GM12878 (cell line): ENCODE results near the gene UNC13A. TPM values are rescaled to one million over a fixed set of nuclear protein-coding genes. Genes with fewer than 3 reads are reported as not detected.

Source experiments
- ATAC-seq: fragments of 200-7000 bp; cut with Tn5 transposase; 3 replicates; pipeline ENCODE4 v1.9.1; 2020; ENCODE audit warnings: mild to moderate bottlenecking, moderate library complexity
- BruUV-seq: library from RNA; stranded (reverse); fragments of 400-500 nt; replicated peaks from 2 replicates; lab custom pipeline; 2021; lab: Mats Ljungman, UMichigan
- CTCF ChIA-PET: fragments of 300-600 bp; sonication (Branson Sonifier 250); formaldehyde crosslinking; extraction: SDS; loops from one replicate; lab custom pipeline; 2021; ENCODE audit warnings: inconsistent platforms; lab: Yijun Ruan, JAX
- POLR2A ChIA-PET: fragments of 350-600 bp; formaldehyde crosslinking; extraction: SDS; loops from one replicate; lab custom pipeline; 2021; ENCODE audit warnings: inconsistent platforms; lab: Charles Lee
- RAD21 ChIA-PET: fragments of 300-600 bp; sonication (Branson Sonifier 250); formaldehyde crosslinking; loops from one replicate; lab custom pipeline; 2023; ENCODE audit warnings: antibody characterized with exemption; ENCODE audit not compliant: unreplicated experiment; lab: Charles Lee
- SMC1A ChIA-PET: fragments of 300-600 bp; sonication (Branson Sonifier 250); formaldehyde crosslinking; loops from one replicate; lab custom pipeline; 2023; ENCODE audit not compliant: unreplicated experiment, uncharacterized antibody; lab: Charles Lee
- DNase-seq: peaks from one replicate; pipeline ENCODE4 v3.0.0-alpha.2; 2011; ENCODE audit warnings: low read depth, low spot score
- FAIRE-seq: peaks from 3 replicates; lab custom pipeline; 2011; peaks lifted over from hg19 to GRCh38; lab: Jason Lieb, UNC
- H2AFZ ChIP-seq: 2 replicates; pipeline ENCODE4 v1.6.0; 2011; ENCODE audit warnings: low read depth, low read length, control low read depth; ENCODE audit not compliant: control insufficient read depth
- H3K27ac ChIP-seq: 2 replicates; pipeline ENCODE4 v1.5.1; 2011; ENCODE audit warnings: control low read depth; ENCODE audit not compliant: control insufficient read depth, insufficient read depth
- H3K27me3 ChIP-seq, 2 experiments: replicated peaks in 1 of 2; 2 replicates each; pipeline versions ENCODE4 v1.6.0 to v1.6.1; 2011; ENCODE audit warnings: low read length in 1 of 2; ENCODE audit not compliant: control insufficient read depth in 2 of 2, insufficient read depth in 2 of 2
- H3K36me3 ChIP-seq, 2 experiments: 2 replicates each; pipeline ENCODE4 v1.5.1; 2011; ENCODE audit warnings: low read length in 1 of 2; ENCODE audit not compliant: control insufficient read depth in 2 of 2, insufficient read depth in 2 of 2
- H3K4me1 ChIP-seq: 2 replicates; pipeline ENCODE4 v1.6.1; 2011; ENCODE audit warnings: mild to moderate bottlenecking, low read length, moderate library complexity, mixed read lengths; ENCODE audit not compliant: control insufficient read depth, insufficient read depth
- H3K4me2 ChIP-seq: 2 replicates; pipeline ENCODE4 v1.6.0; 2011; ENCODE audit warnings: control low read depth; ENCODE audit not compliant: control insufficient read depth, insufficient read depth
- H3K4me3 ChIP-seq: fragments of 200-600 bp; sonication (generic); 2 replicates; pipeline ENCODE4 v1.5.1; 2016
- H3K79me2 ChIP-seq: 2 replicates; pipeline ENCODE4 v1.6.0; 2011; ENCODE audit warnings: low read length; ENCODE audit not compliant: control insufficient read depth, insufficient read depth
- H3K9ac ChIP-seq: 2 replicates; pipeline ENCODE4 v1.8.0; 2011; ENCODE audit warnings: low read length, control low read depth, mixed read lengths; ENCODE audit not compliant: control insufficient read depth, insufficient read depth
- H3K9me3 ChIP-seq: replicated peaks from 3 replicates; pipeline ENCODE4 v1.5.1; 2011; ENCODE audit warnings: mild to moderate bottlenecking, low read length; ENCODE audit not compliant: control insufficient read depth, insufficient read depth
- H4K20me1 ChIP-seq: 2 replicates; pipeline ENCODE4 v1.6.0; 2011; ENCODE audit not compliant: control insufficient read depth, insufficient read depth
- CBX5 ChIP-seq: sonication (generic); IDR thresholded peaks from 2 replicates; pipeline ENCODE4 v1.6.1; 2016; ENCODE audit warnings: low read depth, moderate library complexity, mild to moderate bottlenecking, inconsistent platforms
- CREB1 ChIP-seq: IDR thresholded peaks from 2 replicates; pipeline ENCODE4 v1.6.1; 2012; ENCODE audit warnings: low read depth, mild to moderate bottlenecking, inconsistent platforms
- FOS ChIP-seq: IDR thresholded peaks from 3 replicates; pipeline ENCODE4 v1.6.1; 2011; ENCODE audit warnings: borderline replicate concordance; ENCODE audit not compliant: insufficient read length; ENCODE audit errors: extremely low read depth
- FOXK2 ChIP-seq: fragments of 450-650 bp; IDR thresholded peaks from 2 replicates; pipeline ENCODE4 v1.6.1; 2017; ENCODE audit warnings: mild to moderate bottlenecking, moderate library complexity
- GABPA ChIP-seq: IDR thresholded peaks from 2 replicates; pipeline ENCODE4 v1.6.1; 2014; ENCODE audit warnings: antibody characterized with exemption, low read depth, mild to moderate bottlenecking, inconsistent platforms
- HDAC6 ChIP-seq: fragments of 200-600 bp; sonication (generic); IDR thresholded peaks from one replicate; pipeline ENCODE4 v1.8.0; 2017; ENCODE audit warnings: antibody characterized with exemption; ENCODE audit not compliant: unreplicated experiment
- KAT2A ChIP-seq: conservative IDR thresholded peaks from 2 replicates; pipeline ENCODE4 v1.6.1; 2011; ENCODE audit warnings: low read depth, low read length; ENCODE audit not compliant: control insufficient read depth
- MTA2 ChIP-seq: fragments of 450-650 bp; IDR thresholded peaks from 2 replicates; pipeline ENCODE4 v1.6.1; 2016; ENCODE audit warnings: low read depth, mild to moderate bottlenecking, moderate library complexity
- NBN ChIP-seq: fragments of 450-650 bp; IDR thresholded peaks from 2 replicates; pipeline ENCODE4 v1.6.1; 2016
- NFYB ChIP-seq: IDR thresholded peaks from 2 replicates; pipeline ENCODE4 v1.6.1; 2011; ENCODE audit warnings: low read depth, mild to moderate bottlenecking, low read length, improper control_type of control experiment, moderate library complexity; ENCODE audit not compliant: insufficient read depth
- NRF1 ChIP-seq: conservative IDR thresholded peaks from 2 replicates; pipeline ENCODE4 v1.6.1; 2011; ENCODE audit warnings: mild to moderate bottlenecking, low read depth, low read length, improper control_type of control experiment
- PAX5 ChIP-seq: IDR thresholded peaks from 2 replicates; pipeline ENCODE4 v1.6.1; 2011; ENCODE audit warnings: low read depth, low read length, borderline replicate concordance
- WGBS: methylation state at CpG from one replicate; pipeline ENCODE4 v1.1.6; 2016; ENCODE audit warnings: low lambda C conversion rate; ENCODE audit not compliant: insufficient replicate concordance, insufficient coverage; ENCODE audit errors: missing lambda C conversion rate; 5-methylcytosine and 5-hydroxymethylcytosine counted together
- in situ Hi-C: fragments of 300-500 bp; cut with MboI; formaldehyde crosslinking; loops from 9 replicates; pipeline ENCODE4 v1.14.3; 2018; ENCODE audit warnings: mixed read lengths
- intact Hi-C: fragments of 100-400 bp; cut with micrococcal nuclease; formaldehyde crosslinking; loops from one replicate; pipeline ENCODE4 v1.14.2; 2022; ENCODE audit not compliant: unreplicated experiment
- polyA plus RNA-seq, 11 experiments: library from polyadenylated mRNA; depleted of rRNA in 4 of 11; unstranded in 6 of 11; stranded (reverse) in 5 of 11; fragments of >200 nt; fragmentation: Nextera tagmentation in 4 of 11; fragmentation: Illumina TruSeq in 1 of 11; extraction: Ambion mirVana in 4 of 11; extraction: Trizol in 1 of 11; gene quantifications; 1 replicate in 1 of 11; 2 replicates in 10 of 11; pipeline versions ENCODE4 v1.2.1 to v1.2.3, GENCODE V29; 2011 to 2016; ENCODE audit warnings: inconsistent platforms in 2 of 11, missing spikeins in 2 of 11, low read depth in 1 of 11
- total RNA-seq, 4 experiments: library from RNA; depleted of rRNA in 3 of 4; stranded (reverse); fragments of >200 nt in 3 of 4; fragmentation: Illumina TruSeq in 1 of 4; extraction: Trizol in 1 of 4; gene quantifications; 2 replicates each; pipeline versions ENCODE4 v1.2.1 to v1.2.3, GENCODE V29; 2013 to 2021
- TF ChIP-seq, protein P1 (sequence below): fragments of 450-650 bp; IDR thresholded peaks from 2 replicates; pipeline ENCODE4 v1.6.1; 2017; ENCODE audit warnings: low read depth, mild to moderate bottlenecking, moderate library complexity
- TF ChIP-seq, protein P2 (sequence below): fragments of 450-650 bp; IDR thresholded peaks from 2 replicates; pipeline ENCODE4 v1.6.1; 2017; ENCODE audit warnings: mild to moderate bottlenecking, moderate library complexity
- TF ChIP-seq, protein P3 (sequence below): IDR thresholded peaks from 2 replicates; pipeline ENCODE4 v1.6.1; 2012; ENCODE audit warnings: improper control_type of control experiment, low read depth, low read length; ENCODE audit not compliant: insufficient replicate concordance

UNC13A gene
- total and polyA plus RNA-seq, 10 of the 15 experiments (the other 5 are each of a cell fraction or from before 2014, with no cell fraction given) = under 0.01 to 0.23 (median 0.13) TPM; not detected in 1

DNA sequence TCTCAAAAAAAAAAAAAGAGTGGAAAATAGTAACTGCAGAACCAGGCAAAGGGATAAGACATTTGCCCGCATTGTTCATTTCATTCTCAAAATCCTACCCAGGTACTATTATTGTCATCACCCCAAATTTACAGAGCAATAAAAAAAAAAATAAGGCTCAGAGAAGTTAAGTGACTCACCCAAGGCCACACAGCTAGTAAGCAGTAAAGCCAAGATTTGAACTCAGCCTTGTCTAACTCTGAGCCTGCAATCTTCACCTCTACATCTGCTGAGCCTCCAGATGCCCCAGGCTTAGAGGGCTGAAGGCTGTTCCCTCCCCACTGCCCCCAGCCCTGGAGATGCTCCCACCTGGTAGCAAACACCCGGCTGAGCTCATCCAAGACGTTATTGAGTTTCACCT, 61.0 kb downstream of the UNC13A start:
- no TSS peak for BruUV-seq
- no peaks in the 10 kb centered on the region for H3K4me1 ChIP-seq
- SMC1A ChIA-PET = no interaction called here
- no peak overlapping the region for H3K4me3 ChIP-seq
- RAD21 ChIA-PET = no interaction called here
- H3K79me2 ChIP-seq = no peaks in the 10 kb centered on the region
- FAIRE-seq (no peak), DNase-seq (no peak), ATAC-seq (no peak)
- intact Hi-C loops (no loop called here), in situ Hi-C loops (no loop called here)
- H3K9ac ChIP-seq = no peak overlapping the region
- no peak overlapping the region for H3K4me2 ChIP-seq
- no peaks in the 10 kb centered on the region; the same call in 2 of the 3 replicates for H3K9me3 ChIP-seq
- no peaks in the 10 kb centered on the region for H3K27me3 ChIP-seq
- H3K27ac ChIP-seq = no peak overlapping the region
- no peaks in the 10 kb centered on the region for H3K36me3 ChIP-seq
- H2AFZ ChIP-seq = no peak overlapping the region
- POLR2A ChIA-PET = no interaction called here
- H4K20me1 ChIP-seq = no peaks in the 10 kb centered on the region
- CTCF ChIA-PET = interaction anchor here (1.2 kb wide), 1 partner anchor 131 kb away, joined by 4 read pairs; no protein-coding TSS in a partner anchor
- 41% methylated on average over 3 of the region's 3 CpGs for WGBS
- TF ChIP-seq, protein P1, sequence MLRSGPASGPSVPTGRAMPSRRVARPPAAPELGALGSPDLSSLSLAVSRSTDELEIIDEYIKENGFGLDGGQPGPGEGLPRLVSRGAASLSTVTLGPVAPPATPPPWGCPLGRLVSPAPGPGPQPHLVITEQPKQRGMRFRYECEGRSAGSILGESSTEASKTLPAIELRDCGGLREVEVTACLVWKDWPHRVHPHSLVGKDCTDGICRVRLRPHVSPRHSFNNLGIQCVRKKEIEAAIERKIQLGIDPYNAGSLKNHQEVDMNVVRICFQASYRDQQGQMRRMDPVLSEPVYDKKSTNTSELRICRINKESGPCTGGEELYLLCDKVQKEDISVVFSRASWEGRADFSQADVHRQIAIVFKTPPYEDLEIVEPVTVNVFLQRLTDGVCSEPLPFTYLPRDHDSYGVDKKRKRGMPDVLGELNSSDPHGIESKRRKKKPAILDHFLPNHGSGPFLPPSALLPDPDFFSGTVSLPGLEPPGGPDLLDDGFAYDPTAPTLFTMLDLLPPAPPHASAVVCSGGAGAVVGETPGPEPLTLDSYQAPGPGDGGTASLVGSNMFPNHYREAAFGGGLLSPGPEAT = no peak
- TF ChIP-seq CREB1 (no peak), FOXK2 (no peak), NBN (no peak), MTA2 (no peak), NRF1 (no peak), HDAC6 (no peak), NFYB (no peak), CBX5 (no peak), PAX5 (no peak), KAT2A (no peak), GABPA (no peak), FOS (no peak)
- TF ChIP-seq, protein P2, sequence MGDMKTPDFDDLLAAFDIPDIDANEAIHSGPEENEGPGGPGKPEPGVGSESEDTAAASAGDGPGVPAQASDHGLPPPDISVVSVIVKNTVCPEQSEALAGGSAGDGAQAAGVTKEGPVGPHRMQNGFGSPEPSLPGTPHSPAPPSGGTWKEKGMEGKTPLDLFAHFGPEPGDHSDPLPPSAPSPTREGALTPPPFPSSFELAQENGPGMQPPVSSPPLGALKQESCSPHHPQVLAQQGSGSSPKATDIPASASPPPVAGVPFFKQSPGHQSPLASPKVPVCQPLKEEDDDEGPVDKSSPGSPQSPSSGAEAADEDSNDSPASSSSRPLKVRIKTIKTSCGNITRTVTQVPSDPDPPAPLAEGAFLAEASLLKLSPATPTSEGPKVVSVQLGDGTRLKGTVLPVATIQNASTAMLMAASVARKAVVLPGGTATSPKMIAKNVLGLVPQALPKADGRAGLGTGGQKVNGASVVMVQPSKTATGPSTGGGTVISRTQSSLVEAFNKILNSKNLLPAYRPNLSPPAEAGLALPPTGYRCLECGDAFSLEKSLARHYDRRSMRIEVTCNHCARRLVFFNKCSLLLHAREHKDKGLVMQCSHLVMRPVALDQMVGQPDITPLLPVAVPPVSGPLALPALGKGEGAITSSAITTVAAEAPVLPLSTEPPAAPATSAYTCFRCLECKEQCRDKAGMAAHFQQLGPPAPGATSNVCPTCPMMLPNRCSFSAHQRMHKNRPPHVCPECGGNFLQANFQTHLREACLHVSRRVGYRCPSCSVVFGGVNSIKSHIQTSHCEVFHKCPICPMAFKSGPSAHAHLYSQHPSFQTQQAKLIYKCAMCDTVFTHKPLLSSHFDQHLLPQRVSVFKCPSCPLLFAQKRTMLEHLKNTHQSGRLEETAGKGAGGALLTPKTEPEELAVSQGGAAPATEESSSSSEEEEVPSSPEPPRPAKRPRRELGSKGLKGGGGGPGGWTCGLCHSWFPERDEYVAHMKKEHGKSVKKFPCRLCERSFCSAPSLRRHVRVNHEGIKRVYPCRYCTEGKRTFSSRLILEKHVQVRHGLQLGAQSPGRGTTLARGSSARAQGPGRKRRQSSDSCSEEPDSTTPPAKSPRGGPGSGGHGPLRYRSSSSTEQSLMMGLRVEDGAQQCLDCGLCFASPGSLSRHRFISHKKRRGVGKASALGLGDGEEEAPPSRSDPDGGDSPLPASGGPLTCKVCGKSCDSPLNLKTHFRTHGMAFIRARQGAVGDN = no peak
- TF ChIP-seq, protein P3, sequence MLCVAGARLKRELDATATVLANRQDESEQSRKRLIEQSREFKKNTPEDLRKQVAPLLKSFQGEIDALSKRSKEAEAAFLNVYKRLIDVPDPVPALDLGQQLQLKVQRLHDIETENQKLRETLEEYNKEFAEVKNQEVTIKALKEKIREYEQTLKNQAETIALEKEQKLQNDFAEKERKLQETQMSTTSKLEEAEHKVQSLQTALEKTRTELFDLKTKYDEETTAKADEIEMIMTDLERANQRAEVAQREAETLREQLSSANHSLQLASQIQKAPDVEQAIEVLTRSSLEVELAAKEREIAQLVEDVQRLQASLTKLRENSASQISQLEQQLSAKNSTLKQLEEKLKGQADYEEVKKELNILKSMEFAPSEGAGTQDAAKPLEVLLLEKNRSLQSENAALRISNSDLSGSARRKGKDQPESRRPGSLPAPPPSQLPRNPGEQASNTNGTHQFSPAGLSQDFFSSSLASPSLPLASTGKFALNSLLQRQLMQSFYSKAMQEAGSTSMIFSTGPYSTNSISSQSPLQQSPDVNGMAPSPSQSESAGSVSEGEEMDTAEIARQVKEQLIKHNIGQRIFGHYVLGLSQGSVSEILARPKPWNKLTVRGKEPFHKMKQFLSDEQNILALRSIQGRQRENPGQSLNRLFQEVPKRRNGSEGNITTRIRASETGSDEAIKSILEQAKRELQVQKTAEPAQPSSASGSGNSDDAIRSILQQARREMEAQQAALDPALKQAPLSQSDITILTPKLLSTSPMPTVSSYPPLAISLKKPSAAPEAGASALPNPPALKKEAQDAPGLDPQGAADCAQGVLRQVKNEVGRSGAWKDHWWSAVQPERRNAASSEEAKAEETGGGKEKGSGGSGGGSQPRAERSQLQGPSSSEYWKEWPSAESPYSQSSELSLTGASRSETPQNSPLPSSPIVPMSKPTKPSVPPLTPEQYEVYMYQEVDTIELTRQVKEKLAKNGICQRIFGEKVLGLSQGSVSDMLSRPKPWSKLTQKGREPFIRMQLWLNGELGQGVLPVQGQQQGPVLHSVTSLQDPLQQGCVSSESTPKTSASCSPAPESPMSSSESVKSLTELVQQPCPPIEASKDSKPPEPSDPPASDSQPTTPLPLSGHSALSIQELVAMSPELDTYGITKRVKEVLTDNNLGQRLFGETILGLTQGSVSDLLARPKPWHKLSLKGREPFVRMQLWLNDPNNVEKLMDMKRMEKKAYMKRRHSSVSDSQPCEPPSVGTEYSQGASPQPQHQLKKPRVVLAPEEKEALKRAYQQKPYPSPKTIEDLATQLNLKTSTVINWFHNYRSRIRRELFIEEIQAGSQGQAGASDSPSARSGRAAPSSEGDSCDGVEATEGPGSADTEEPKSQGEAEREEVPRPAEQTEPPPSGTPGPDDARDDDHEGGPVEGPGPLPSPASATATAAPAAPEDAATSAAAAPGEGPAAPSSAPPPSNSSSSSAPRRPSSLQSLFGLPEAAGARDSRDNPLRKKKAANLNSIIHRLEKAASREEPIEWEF = no peak
